Omental fat pad (tissue), 4 donors: ENCODE data around the gene PEF1. TPM values are rescaled to one million over a fixed set of nuclear protein-coding genes. Genes with fewer than 3 reads are reported as not detected.
A peak's percentile ranks its signal among the peaks of the same experiment; 100 is the strongest.

ENCODE experiments used
- ATAC-seq: fragments of 150-250 bp; one replicate; pipeline ENCODE4 v1.9.1; 2016; ENCODE audit warnings: mild to moderate bottlenecking, moderate library complexity; ENCODE audit not compliant: low FRiP score
- DNase-seq: peaks from one replicate; pipeline ENCODE4 v3.0.0-alpha.2; 2019; ENCODE audit warnings: low spot score
- CTCF ChIP-seq, 3 donors: fragments of 450-650 bp; IDR thresholded peaks; one replicate each; pipeline ENCODE4 v1.5.1; 2016 to 2017; ENCODE audit warnings: antibody characterized with exemption in 3 of 3, mild to moderate bottlenecking in 3 of 3, moderate library complexity in 2 of 3
- total RNA-seq, 4 donors: library from RNA; depleted of rRNA; stranded (reverse); fragments of >200 nt; gene quantifications; one replicate each; pipeline ENCODE4 v1.1.0, GENCODE V29; 2016

PEF1 gene
- total RNA-seq, 4 donors from 2014 or later: 54.7 to 73.5 (median 67.3) TPM

- TF ChIP-seq CTCF (IDR thresholded peaks at IDR 0.05): no peak
- no peak for ATAC-seq
- no peak for DNase-seq
These were observed 28.3 kb upstream of the PEF1 start for GRCh38 chr1:31672986-31673385.

GRCh38 chr1:31671561-31672201 is 27.0 kb upstream of the PEF1 start:
- no peak for DNase-seq
- no peak for ATAC-seq
- no peak for TF ChIP-seq CTCF (IDR thresholded peaks at IDR 0.05)

- ATAC-seq (no peak), DNase-seq (no peak)
- no peak for TF ChIP-seq CTCF (IDR thresholded peaks at IDR 0.05)
These were observed 26.5 kb upstream of the PEF1 start for GRCh38 chr1:31671147-31671546.

GRCh38 chr1:31670593-31670964 is 25.9 kb upstream of the PEF1 start:
- ATAC-seq (no peak), DNase-seq (no peak)
- no peak for TF ChIP-seq CTCF (IDR thresholded peaks at IDR 0.05)

GRCh38 chr1:31669786-31670592 is 25.3 kb upstream of the PEF1 start:
- TF ChIP-seq CTCF (IDR thresholded peaks at IDR 0.05): no peak
- DNase-seq (no peak), ATAC-seq (peak; percentile 23)

- no peak for TF ChIP-seq CTCF (IDR thresholded peaks at IDR 0.05)
- no peak for ATAC-seq
- DNase-seq: no peak
These were observed 24.7 kb upstream of the PEF1 start for GRCh38 chr1:31669433-31669785.
